ENCODE measurements around the gene FABP3. TPM values are rescaled to one million over a fixed set of nuclear protein-coding genes. Genes with fewer than 3 reads are reported as not detected.
A peak's percentile ranks its signal among the peaks of the same experiment; 100 is the strongest.

FABP3 gene
- total RNA-seq, 2 donors from 2014 or later, result 25.0 to 54.1 TPM

DNA sequence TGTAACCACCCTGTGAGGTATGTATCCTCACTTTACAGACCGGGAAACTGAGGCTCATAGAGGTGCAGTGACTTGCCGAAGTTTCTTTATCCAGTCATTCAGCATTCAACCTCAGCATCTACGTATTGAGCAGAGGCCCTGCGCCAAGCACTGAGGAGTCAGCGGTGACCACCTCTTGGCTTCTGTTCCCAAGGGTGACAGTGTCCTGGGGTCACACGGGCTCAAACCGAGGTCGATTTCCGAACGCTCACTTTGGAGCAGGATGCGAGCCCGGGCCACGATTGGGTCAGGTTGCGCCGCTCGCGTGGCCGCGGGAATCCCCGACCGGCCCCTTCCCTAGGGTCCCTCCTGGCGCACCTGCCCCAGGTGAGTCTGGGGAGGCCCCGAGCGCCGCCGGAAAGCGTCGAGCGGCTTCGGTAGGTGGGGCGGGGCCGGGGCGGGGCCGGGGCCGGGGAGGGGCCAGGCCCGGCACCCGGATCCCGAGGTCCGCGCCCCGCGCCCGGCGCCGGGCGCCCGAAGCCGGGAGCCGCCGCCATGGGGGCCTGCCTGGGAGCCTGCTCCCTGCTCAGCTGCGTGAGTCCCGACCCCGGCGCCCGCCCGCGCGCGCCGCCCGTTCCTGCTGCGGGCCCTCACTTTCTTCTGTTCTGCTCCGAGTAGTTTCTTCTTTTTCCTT, 40.0 kb upstream of the FABP3 start, which contains the start of gene SERINC2:
Gene SERINC2 (plus strand): TSS at position 482 of the 673 bp plus-strand sequence. CDS start 53 bp downstream, at position 535.
- no peaks in the 10 kb centered on the region for H3K36me3 ChIP-seq
- intact Hi-C loops (cut with DNase I), result no loop called here
- 2% methylated on average over 35 of the region's 63 CpGs for WGBS
- peak within 1 kb of the TSS; percentile 91 to 92 for H3K27ac ChIP-seq
- no peaks in the 10 kb centered on the region for H3K4me1 ChIP-seq (replicated peaks)
- peak; percentile 39 for DNase-seq (ENCODE audit: low spot score)
- no peaks in the 10 kb centered on the region for H3K9me3 ChIP-seq
- TF ChIP-seq, protein P1, sequence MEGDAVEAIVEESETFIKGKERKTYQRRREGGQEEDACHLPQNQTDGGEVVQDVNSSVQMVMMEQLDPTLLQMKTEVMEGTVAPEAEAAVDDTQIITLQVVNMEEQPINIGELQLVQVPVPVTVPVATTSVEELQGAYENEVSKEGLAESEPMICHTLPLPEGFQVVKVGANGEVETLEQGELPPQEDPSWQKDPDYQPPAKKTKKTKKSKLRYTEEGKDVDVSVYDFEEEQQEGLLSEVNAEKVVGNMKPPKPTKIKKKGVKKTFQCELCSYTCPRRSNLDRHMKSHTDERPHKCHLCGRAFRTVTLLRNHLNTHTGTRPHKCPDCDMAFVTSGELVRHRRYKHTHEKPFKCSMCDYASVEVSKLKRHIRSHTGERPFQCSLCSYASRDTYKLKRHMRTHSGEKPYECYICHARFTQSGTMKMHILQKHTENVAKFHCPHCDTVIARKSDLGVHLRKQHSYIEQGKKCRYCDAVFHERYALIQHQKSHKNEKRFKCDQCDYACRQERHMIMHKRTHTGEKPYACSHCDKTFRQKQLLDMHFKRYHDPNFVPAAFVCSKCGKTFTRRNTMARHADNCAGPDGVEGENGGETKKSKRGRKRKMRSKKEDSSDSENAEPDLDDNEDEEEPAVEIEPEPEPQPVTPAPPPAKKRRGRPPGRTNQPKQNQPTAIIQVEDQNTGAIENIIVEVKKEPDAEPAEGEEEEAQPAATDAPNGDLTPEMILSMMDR (IDR thresholded peaks at IDR 0.05), result no peak
- TF ChIP-seq POLR2A (IDR thresholded peaks at IDR 0.05), result peak; percentile 71
- H3K27me3 ChIP-seq (replicated peaks; ENCODE audit: insufficient read depth), result no peaks in the 10 kb centered on the region
- peak within 1 kb of the TSS; percentile 78 to 85 for H3K4me3 ChIP-seq

DNA sequence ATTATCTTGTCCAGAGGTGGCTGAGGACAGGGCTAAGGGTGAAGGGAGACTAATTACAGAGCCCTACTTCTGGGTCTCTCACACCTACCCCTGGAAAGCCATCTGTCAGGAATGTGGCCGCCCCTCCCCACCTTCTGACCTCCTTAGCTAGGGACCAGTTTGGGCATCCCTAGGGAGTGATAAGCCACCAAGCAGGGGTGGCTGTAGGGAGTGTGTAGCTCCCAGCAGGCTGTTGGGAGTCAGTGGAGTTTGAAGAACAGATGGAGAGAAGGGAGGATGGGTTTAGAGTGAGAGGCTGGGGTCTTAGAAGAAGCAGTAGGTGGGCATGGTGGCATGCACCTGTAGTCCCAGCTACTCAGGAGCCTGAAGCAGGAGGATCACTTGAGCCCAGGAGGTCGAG, 39.3 kb upstream of the FABP3 start:
- TF ChIP-seq POLR2AphosphoS5 (IDR thresholded peaks at IDR 0.05) (no peak), POLR2A (IDR thresholded peaks at IDR 0.05) (no peak)
- TF ChIP-seq, protein P1 (IDR thresholded peaks at IDR 0.05), result no peak
- intact Hi-C loops (cut with DNase I), result no loop called here
- no peak overlapping the region for H3K4me3 ChIP-seq

DNA sequence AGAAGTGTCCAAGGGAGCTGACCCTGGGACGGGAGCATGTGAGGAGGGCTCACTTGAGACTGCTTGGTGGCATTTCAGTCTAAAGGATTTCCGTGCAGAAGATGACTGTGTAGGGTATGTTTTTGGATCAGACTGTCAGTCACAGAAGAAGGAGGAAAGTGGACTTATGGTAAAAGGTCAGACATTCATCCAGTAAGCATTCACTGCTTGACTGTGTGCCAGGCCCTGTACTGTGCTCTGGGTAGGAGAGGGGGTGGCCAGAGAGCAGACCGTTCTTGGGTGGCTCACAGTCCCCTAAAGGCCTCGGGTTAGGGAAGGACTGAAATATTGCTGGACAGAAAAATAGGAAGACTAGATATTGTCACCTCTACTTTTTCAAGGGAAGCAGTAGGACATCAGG, 38.0 kb upstream of the FABP3 start:
- Histone ChIP-seq H3K27me3 (replicated peaks; ENCODE audit: insufficient read depth) (no peaks in the 10 kb centered on the region), H3K4me1 (replicated peaks) (no peaks in the 10 kb centered on the region), H3K27ac (no peak overlapping the region), H3K36me3 (no peaks in the 10 kb centered on the region), H3K9me3 (no peaks in the 10 kb centered on the region), H3K4me3 (no peak overlapping the region)
- DNase-seq (ENCODE audit: low spot score), result no peak
- TF ChIP-seq POLR2A (IDR thresholded peaks at IDR 0.05), result no peak
- TF ChIP-seq, protein P1 (IDR thresholded peaks at IDR 0.05), result no peak
- no peak for TF ChIP-seq POLR2AphosphoS5 (IDR thresholded peaks at IDR 0.05)
- intact Hi-C loops (cut with DNase I), result no loop called here
- 83% methylated on average over 4 of the region's 4 CpGs for WGBS

More for the DNA sequence above, 39.3 kb upstream of the FABP3 start:
- no peak for DNase-seq (ENCODE audit: low spot score)
- Histone ChIP-seq H3K27ac (no peak overlapping the region), H3K9me3 (no peaks in the 10 kb centered on the region), H3K36me3 (no peaks in the 10 kb centered on the region), H3K4me1 (replicated peaks) (no peaks in the 10 kb centered on the region), H3K27me3 (replicated peaks; ENCODE audit: insufficient read depth) (no peaks in the 10 kb centered on the region)
- 77% methylated on average over 2 of the region's 2 CpGs for WGBS

DNA sequence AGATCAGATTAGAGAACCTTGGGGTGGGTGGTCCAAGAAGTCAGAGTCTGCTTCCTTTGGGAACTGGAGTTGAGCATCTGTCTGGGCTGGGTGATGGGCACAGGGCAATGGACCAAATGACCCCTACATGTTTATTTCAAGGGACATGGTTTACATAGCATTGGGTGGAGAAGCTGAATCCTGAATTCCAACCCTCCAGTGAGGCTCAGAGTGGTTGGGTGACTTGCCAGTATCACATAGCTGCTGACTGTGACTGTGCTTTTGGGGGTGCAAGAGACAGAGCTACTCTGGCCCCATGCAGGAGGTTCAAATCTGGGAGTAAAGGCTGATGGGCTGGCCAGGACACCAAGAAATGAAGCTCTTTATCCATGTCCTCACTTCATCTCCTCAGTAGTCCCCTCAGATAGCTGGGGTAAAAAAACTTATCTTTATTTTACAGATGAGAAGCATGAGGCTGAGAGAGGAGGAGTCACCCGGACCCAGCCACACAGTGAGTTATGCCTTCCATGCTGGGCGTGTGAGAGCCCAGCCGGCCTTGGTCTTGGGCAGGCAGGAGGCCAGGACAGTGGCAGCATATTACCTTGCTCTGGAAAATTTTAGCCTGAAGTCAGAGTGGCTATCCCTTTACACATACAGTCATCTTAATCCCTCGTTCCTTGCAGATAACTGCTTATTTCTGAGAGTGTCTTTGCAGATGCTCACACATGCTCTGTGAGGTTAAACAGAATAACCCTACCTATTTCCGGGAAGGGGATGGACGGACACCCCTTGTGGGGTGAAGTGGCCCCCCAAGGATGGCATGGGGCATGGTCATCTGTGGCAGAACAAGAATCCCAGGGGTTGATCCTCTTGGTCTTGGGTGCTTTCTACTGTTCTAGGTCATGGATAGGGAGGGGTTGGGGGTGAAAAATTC, 37.3 kb upstream of the FABP3 start:
- Histone ChIP-seq H3K4me1 (replicated peaks) (no peaks in the 10 kb centered on the region), H3K36me3 (no peaks in the 10 kb centered on the region), H3K9me3 (no peaks in the 10 kb centered on the region), H3K4me3 (no peak overlapping the region), H3K27ac (no peak overlapping the region), H3K27me3 (replicated peaks; ENCODE audit: insufficient read depth) (no peaks in the 10 kb centered on the region)
- intact Hi-C loops (cut with DNase I), result no loop called here
- DNase-seq (ENCODE audit: low spot score), result no peak
- no peak for TF ChIP-seq POLR2AphosphoS5 (IDR thresholded peaks at IDR 0.05)
- TF ChIP-seq, protein P1 (IDR thresholded peaks at IDR 0.05), result no peak
- TF ChIP-seq POLR2A (IDR thresholded peaks at IDR 0.05), result no peak
- 73% methylated on average over 6 of the region's 6 CpGs for WGBS
